Mucosa of stomach (tissue), 1 donor: ENCODE data around the gene FUCA2.

Experiments used
- H3K27me3 ChIP-seq: one replicate; pipeline ENCODE4 v1.7.0; 2013; ENCODE audit warnings: mild to moderate bottlenecking, low read length; ENCODE audit not compliant: control insufficient read depth, insufficient read depth
- H3K36me3 ChIP-seq: one replicate; pipeline ENCODE4 v1.7.0; 2013; ENCODE audit warnings: low read length; ENCODE audit not compliant: control insufficient read depth, insufficient read depth
- H3K4me1 ChIP-seq: one replicate; pipeline ENCODE4 v1.7.0; 2013; ENCODE audit warnings: mild to moderate bottlenecking, low read length; ENCODE audit not compliant: control insufficient read depth, insufficient read depth
- H3K4me3 ChIP-seq: one replicate; pipeline ENCODE4 v1.7.0; 2013; ENCODE audit warnings: low read length
- H3K9ac ChIP-seq: one replicate; pipeline ENCODE4 v1.7.0; 2013; ENCODE audit warnings: mild to moderate bottlenecking, low read length, moderate library complexity
- H3K9me3 ChIP-seq: one replicate; pipeline ENCODE4 v1.7.0; 2013; ENCODE audit warnings: mild to moderate bottlenecking, low read length, moderate library complexity; ENCODE audit not compliant: control insufficient read depth
- donor health status: Pancreatic carcinoma.

Gene FUCA2

DNA sequence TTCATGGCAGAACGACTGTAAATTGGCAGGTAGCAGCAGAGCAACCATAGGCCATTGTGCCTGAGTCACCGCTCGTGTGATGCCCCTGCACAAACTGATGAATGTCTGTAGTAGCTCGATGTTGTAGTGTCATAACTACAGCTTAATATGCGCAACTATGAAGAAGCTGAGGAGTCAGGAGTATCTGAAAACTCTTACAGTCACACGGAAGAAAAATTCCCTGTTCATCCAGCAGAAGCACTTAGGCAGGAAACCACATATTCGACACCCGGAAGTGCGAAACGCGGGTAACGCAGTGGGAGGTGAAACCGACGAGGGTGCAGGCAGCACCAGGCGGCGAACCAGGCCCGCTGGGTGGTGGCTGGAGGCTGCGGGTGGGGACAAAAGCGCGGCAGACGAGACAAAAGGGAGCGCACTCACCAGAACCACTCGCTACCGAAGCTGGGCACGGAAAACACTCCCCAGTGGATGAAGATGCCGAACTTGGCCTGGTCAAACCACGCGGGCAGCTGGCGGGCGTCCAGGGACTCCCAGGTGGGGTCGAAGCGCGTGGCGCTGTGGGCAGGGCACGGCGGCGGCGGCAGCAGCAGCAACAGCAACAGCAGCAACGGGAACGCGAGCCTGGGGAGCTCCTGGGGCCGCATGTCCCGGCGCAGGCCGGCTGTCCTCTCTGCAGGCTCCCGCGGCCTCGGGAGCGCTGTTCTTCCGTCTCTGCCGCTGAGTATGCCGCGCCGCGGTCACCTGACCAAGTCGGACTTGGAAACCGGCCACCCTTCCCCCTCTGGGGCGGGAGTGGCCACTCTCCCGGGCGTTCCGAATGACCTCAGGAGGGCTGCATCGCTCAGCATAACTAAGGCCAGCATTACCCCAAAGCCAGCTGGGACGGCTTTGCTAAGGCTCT lies at the start of gene FUCA2:
FUCA2 (minus strand) TSS at position 730 of the 901 bp plus-strand sequence; CDS start at position 644, 86 bp downstream.
- H3K36me3 ChIP-seq, result no peaks in the 10 kb centered on the region
- no peaks in the 10 kb centered on the region for H3K9me3 ChIP-seq
- peak within 1 kb of the TSS; percentile 98 for H3K4me3 ChIP-seq
- no peaks in the 10 kb centered on the region for H3K27me3 ChIP-seq
- H3K9ac ChIP-seq, result peak within 1 kb of the TSS; percentile 81
- H3K4me1 ChIP-seq, result peaks cover 40% of the 10 kb centered on the region

GRCh38 chr6:143561105-143561704 lies 49.7 kb upstream of the FUCA2 start:
- Histone ChIP-seq H3K4me3 (no peak overlapping the region), H3K36me3 (no peaks in the 10 kb centered on the region), H3K4me1 (no peaks in the 10 kb centered on the region), H3K9me3 (no peaks in the 10 kb centered on the region), H3K9ac (no peak overlapping the region), H3K27me3 (no peaks in the 10 kb centered on the region)

GRCh38 chr6:143559051-143559660 lies 47.6 kb upstream of the FUCA2 start:
- Histone ChIP-seq H3K9ac (no peak overlapping the region), H3K4me1 (peaks cover 14% of the 10 kb centered on the region), H3K4me3 (no peak overlapping the region), H3K9me3 (no peaks in the 10 kb centered on the region), H3K27me3 (no peaks in the 10 kb centered on the region), H3K36me3 (no peaks in the 10 kb centered on the region)

GRCh38 chr6:143556529-143556928 lies 45.0 kb upstream of the FUCA2 start:
- H3K36me3 ChIP-seq, result no peaks in the 10 kb centered on the region
- H3K4me3 ChIP-seq, result no peak overlapping the region
- H3K9ac ChIP-seq, result no peak overlapping the region
- H3K27me3 ChIP-seq, result no peaks in the 10 kb centered on the region
- H3K4me1 ChIP-seq, result peaks cover 18% of the 10 kb centered on the region
- H3K9me3 ChIP-seq, result no peaks in the 10 kb centered on the region

DNA sequence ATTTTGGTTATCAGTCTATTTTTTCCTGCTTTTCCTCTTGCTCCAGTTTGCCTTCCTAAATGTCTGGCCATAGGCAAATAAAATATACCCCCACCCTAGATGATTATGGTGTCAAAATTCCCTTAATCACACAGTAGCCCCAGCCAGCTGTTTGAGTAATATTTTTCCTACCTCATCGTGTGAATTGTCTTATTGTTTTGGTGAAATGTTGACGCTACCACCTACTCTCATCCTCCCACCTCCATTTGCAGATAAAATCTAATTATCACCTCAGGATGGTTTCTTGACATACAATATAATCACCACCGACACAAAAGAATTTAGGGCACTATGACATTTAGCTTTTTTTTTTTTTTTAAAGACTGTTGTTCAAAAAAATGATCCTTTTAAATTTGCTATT lies 44.1 kb upstream of the FUCA2 start:
- Histone ChIP-seq H3K4me1 (peaks cover 18% of the 10 kb centered on the region), H3K9ac (no peak overlapping the region), H3K4me3 (no peak overlapping the region), H3K27me3 (no peaks in the 10 kb centered on the region), H3K9me3 (no peaks in the 10 kb centered on the region), H3K36me3 (no peaks in the 10 kb centered on the region)

DNA sequence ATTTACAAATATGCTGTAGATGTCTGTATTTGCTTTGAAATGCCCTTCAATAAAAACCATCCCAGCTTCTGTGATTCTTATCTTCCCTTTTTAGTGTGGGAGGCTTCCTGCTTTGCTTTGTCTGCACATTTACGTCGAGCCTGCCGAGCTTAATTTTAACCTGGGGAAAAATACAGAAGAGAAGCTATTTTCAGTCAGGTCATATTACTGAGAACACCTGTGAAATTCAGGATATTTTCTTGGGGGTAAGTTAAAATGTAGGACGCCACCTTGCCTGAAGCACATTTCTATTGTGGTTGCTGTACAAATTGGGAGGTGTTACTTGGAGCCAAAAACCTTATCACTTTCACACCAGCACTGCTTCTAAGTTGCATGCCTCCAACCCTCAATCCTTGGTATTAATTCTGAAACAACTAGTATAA lies 43.6 kb upstream of the FUCA2 start:
- Histone ChIP-seq H3K4me1 (peaks cover 18% of the 10 kb centered on the region), H3K4me3 (no peak overlapping the region), H3K36me3 (no peaks in the 10 kb centered on the region), H3K27me3 (no peaks in the 10 kb centered on the region), H3K9ac (peak overlapping the region; percentile 9), H3K9me3 (no peaks in the 10 kb centered on the region)

- Histone ChIP-seq H3K4me1 (peaks cover 31% of the 10 kb centered on the region), H3K4me3 (no peak overlapping the region), H3K9ac (no peak overlapping the region), H3K36me3 (no peaks in the 10 kb centered on the region), H3K27me3 (no peaks in the 10 kb centered on the region), H3K9me3 (no peaks in the 10 kb centered on the region)
These were observed 41.8 kb upstream of the FUCA2 start for GRCh38 chr6:143553337-143553736.

DNA sequence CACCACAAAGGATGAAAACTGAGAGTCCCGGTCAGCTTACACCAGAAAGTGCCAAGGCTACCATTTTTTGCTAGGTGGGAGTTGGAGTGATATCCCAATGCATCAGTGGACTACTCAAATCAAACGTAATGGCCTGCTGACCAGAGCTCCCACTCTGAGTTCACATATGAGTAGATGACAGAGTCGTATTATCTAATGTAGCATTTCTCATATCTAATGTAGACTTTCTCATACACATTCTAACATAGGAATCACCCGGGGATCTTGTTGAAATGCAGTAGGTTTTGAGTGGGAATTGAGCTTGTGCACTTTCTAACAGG lies 38.4 kb upstream of the FUCA2 start:
- Histone ChIP-seq H3K27me3 (no peaks in the 10 kb centered on the region), H3K4me1 (peaks cover 36% of the 10 kb centered on the region)

DNA sequence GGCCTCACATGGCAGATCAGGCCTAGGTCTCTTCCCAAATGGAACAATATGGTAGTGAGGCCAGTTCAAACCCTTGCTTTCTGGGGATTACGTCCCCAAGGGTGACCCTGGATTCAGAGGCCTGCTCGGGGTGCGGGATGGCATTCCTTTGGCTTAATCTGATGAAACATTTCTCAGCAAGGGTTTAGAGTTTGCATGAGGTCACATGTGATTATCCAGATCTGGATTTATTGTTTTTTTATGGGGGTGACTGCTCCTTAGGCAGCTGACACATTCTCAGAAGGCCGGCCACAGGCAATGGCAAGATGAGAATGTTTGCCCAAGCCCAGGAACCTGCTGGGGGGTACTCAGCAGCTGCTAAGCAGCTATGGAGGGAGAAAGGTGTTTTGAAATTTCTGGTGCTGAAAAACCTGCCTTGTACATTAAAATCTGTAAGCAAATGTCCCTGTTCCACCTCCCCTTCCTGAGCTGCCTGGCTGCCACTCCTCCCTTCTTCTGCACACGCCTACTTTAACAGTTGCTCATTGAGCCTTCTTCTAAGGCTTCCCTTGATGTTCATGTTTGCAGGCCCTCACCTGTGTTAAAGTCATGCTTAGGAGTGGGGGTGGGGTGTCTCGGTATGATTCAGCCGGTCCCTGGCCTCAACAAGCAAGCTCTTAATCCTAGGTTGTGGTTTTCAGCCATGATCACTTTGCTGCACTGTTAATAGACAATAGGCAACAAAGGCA lies 37.9 kb upstream of the FUCA2 start:
- no peaks in the 10 kb centered on the region for H3K27me3 ChIP-seq
- no peak overlapping the region for H3K9ac ChIP-seq
- no peaks in the 10 kb centered on the region for H3K36me3 ChIP-seq
- H3K9me3 ChIP-seq, result no peaks in the 10 kb centered on the region
- H3K4me3 ChIP-seq, result no peak overlapping the region
- peaks cover 34% of the 10 kb centered on the region for H3K4me1 ChIP-seq

More for the DNA sequence above, 38.4 kb upstream of the FUCA2 start:
- H3K36me3 ChIP-seq, result no peaks in the 10 kb centered on the region
- no peaks in the 10 kb centered on the region for H3K9me3 ChIP-seq
- no peak overlapping the region for H3K9ac ChIP-seq
- no peak overlapping the region for H3K4me3 ChIP-seq

- H3K4me1 ChIP-seq, result peaks cover 57% of the 10 kb centered on the region
- H3K4me3 ChIP-seq, result no peak overlapping the region
- no peak overlapping the region for H3K9ac ChIP-seq
- no peaks in the 10 kb centered on the region for H3K27me3 ChIP-seq
- no peaks in the 10 kb centered on the region for H3K9me3 ChIP-seq
- H3K36me3 ChIP-seq, result no peaks in the 10 kb centered on the region
These were observed 35.1 kb upstream of the FUCA2 start for GRCh38 chr6:143546599-143546998.

DNA sequence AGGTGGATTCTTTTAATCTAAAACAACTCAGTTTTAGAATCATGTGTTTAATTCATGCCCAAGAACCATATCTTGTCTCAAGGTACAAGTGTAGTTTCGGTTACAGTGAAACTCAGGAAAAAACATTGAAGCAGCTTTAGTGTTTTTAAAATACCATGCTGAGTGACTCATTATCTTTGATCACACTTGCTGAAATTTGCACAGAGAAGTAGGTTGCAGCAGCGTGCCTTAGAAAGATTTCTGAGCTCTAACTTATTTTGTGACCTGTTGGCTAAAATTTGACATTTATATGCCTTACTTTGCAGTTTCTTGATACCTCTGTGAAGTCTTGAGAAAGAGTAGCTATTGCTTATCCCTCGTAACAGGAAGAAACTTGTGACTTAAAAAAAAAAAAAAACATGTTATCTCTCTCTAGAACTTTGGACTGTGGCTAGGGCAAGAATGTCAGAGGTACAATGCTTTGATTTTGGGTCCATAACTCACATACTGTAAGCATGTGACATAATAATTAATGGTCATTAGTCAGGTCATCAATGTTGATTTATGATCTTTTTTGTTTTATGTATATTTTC lies 34.5 kb upstream of the FUCA2 start:
- Histone ChIP-seq H3K27me3 (no peaks in the 10 kb centered on the region), H3K9me3 (no peaks in the 10 kb centered on the region), H3K4me3 (no peak overlapping the region), H3K9ac (no peak overlapping the region), H3K36me3 (no peaks in the 10 kb centered on the region), H3K4me1 (peaks cover 58% of the 10 kb centered on the region)
